ENCODE data around the gene LAD1. TPM values are rescaled to one million over a fixed set of nuclear protein-coding genes. Genes with fewer than 3 reads are reported as not detected.

The LAD1 gene
- total RNA-seq, 1 donor from 2014 or later = not detected

DNA sequence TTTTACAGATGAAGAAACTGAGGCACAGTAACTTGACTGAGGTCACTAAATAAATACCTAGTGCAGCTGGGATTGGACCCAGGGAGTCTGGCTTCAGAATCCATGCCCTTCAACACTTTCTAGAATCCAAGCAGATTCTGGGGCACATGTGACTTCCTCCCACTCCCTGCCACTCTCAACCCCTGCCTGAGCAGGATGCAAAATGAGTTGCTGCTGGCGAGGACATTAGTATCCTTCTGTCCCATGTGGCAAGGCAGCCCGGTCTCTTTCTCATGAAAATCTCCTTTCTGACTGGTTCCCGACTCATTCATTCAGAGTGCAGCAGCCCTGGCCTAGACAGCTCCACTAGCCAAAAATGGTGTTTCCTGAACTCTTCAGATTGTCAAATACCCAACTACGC lies 50.0 kb downstream of the LAD1 start:
- intact Hi-C loops (cut with micrococcal nuclease) = no loop called here

DNA sequence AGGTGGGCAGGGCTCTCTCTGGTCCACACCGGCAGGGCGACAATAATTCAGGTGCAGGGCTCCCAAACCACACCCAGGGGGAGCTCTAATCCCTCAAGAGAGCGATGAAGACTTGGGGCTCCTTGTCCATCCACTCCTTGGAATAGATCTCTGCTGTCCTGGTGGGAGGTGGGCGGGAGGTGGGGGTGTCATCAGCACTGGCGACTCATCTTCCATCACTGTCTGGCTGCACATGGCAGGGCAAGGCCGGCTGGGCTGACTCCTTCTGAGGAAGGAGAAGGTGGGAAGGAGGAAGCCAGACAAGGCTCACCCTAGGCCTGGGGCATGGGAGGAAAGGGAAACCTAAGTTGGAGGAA lies 50.9 kb downstream of the LAD1 start:
- intact Hi-C loops (cut with micrococcal nuclease) = no loop called here

DNA sequence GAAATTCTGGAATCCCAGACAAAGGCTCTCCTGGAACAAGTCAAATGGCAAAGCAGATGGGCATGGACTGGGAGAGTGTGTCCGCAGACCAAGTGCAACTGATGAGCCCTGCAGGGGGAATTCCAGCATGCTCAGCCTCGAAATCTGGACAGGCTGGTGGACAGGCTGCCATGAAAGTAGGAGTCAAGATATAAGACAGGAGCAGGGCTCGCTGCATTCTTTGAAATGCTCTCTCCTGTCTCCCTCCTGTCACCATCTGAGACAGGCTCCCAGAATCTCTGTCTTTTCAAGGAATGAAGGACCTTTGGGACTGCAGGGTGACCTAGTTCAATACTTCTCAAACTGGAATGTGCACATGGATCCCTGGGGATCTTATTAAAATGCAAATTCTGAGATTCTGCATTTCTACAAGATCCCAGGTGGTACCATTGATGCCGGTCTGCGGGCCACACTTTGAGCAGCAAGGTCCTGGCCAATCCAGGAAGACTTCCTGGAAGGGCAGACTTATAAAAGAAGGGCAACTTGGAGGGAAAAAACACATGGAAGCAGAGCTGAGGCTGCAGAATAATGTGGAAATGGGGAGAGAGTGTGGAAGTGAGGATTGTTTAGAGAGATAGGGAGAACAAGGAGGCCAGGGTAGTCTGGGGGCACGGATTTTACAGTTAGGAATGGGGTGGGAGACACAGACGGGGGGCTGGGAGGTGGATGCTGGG lies 51.5 kb downstream of the LAD1 start:
- intact Hi-C loops (cut with micrococcal nuclease) = no loop called here

DNA sequence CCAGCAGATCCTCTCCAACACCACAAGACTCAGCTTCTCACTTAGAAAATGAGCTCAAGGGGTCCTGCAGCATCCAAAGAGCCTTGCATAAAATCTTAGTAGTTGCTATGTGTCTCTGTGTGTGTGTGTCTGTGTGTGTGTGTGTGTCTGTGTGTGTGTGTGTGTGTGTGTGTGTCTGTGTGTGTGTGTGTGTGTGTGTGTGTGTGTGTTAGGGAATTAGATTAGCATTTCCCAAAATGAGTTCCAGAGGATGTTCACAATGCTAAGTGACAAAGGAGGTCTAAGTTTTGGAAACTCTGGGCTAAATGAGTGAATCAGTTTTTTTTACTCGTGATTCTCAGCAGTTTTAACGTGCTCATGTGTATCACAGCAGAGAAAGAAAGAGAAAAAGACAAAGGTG lies 52.1 kb downstream of the LAD1 start:
- intact Hi-C loops (cut with micrococcal nuclease) = loop anchor here (1.0 kb wide), 1 partner anchor 93 kb away; no protein-coding TSS in a partner anchor

DNA sequence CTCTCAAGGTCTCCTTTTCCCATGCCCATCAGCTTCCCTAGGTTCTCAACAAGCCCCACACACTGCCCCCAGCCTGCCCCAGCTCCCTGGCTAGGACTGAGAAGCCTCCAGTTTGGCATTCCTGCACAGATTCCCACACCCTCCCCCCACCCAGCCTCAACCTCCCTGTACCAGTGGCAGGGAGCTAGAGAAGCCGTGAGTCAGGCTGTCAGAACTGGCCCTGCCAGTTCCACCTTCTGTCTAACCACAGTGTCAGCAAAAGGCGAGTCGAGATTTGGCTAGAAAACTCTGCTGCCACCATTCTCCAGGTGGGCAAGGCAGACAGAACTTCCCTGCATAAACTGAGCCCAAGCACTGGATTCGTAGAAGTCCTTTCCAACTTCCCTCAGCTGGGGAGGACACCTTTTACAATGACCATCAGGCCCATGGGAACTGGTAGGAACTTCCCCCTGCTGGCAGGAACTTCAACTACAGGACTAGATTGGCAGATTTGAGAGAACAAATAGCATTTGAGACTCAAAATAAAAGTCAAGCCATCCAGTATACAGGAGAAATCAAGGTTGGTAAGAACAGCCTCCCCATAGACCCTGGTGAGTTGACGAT lies 52.7 kb downstream of the LAD1 start:
- intact Hi-C loops (cut with micrococcal nuclease) = loop anchor here (1.0 kb wide), 1 partner anchor 92 kb away; no protein-coding TSS in a partner anchor

DNA sequence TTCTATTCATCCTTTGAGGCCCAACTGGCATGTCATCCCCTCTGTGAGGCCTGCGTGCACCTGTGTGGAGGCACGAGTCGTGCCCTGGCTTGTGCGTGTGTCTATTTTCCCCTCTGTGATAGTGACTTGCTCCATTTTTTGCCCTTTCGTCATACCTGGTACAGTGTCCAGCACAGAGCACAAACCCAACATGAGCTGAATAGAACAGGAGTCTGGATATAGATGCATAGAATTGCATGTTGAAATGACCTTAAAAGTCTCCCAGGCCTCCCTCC lies 54.1 kb downstream of the LAD1 start:
- intact Hi-C loops (cut with micrococcal nuclease) = no loop called here

DNA sequence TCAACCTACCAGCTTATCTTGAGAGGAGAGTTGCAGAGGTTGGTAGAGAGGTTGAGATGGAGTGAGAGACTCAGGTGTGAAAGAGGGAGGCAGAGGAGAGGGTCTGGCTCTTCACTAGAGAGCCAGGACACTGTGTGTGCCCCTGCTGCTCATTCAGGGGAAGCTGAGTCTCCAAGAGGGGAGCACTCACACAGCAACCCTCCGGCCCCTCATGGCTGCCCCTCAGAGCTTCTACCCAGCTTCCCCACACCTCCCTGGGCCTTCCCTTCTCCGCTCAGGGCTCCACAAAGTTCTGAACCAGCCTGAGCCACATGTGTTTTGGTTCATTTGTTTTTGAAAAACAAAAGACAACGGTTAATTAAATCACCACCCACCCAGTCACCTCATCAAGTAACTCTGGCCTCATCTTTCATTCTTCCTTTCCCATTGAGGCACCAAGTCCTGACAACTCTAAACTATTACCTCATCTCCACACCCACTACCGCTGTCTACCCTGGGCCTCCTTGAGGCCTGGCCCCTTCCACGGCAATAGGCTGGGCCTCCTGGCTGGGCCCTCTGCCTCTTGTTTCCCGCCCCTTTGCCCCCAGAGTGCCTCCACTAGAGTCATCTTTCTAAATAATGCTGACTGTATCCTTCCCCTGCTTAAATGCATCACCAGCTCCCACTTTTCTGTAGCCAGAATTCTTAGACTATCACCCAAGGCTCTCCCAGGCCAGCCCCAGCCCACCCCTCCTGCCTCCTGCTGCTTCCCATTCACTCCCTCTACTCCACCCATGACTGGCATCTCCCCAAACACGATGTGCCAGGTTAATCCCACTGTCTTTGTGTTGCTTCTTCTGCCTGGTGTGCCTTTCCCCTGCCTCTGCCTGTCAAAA lies 54.7 kb downstream of the LAD1 start:
- intact Hi-C loops (cut with micrococcal nuclease) = no loop called here

DNA sequence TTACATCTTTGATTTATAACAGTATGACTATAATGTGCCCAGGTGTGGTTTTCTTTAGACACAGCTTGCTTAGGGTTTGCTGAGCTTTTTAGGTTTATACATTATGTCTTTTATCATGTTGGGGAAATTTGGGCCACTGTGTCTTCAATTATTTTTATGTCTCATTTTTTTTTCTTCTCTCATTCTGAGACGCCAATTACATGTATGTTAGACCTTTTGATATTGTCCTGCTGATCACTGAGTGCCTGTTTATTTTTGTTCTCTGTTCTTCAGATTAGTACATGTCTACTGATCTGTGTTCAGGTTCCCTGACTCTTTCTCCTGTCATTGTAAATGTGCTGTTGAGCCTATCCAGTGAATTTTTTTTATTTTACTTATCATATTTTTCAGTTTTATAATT lies 57.7 kb downstream of the LAD1 start:
- intact Hi-C loops (cut with micrococcal nuclease) = no loop called here

DNA sequence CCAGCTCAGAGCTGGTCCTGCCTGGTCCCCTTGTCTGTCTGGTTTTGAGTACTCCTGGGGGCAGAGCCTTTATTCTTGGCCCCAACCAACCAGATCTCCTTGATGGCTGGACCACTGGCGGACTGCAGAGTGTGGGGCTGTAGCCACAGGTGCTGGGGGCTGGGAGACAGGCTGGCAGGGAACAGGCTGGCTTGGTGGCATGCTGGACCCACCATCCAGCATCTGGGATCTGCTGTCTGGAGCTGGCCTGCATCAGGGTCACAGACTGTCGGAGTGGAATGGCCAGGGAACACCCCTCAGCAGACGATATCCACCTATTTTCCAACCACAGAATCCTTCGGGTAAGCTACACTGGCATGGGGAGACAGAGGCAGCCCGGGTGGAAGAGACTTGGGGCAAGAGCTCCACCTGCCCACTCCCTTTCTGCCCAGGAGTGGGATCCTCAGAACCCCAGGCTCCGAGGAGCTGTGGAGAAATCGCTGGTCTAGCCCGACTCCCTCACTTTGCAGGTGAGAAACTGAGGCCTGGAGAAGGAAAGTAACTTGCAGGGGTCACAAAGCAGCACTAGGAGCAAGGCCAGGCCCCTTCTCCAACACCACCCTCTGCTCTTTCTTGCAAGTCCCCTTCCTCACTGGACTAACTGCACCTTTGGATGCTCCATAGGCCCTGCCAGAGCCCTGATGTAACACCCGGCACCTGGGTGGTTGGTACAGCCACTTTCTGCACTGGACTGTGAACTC lies 62.2 kb downstream of the LAD1 start:
- intact Hi-C loops (cut with micrococcal nuclease) = no loop called here

DNA sequence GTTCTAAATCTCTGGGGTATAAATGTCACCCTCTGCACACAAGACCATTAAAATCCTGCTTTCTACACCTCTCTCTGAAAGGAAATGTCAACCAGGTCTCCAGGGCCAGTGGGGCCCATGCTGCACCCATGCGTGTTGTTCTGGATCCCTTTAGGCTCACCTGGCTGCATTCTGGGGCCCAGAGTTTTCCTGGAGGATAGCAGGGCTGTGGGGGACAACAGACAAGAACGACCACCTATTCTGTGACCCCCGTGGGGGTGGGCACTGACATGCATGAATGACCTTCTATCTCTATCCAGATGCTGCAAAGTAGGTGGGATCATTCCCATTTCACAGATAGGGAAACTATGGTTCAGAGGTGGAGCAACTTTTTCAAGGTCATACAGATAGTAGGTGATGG lies 63.2 kb downstream of the LAD1 start:
- intact Hi-C loops (cut with micrococcal nuclease) = no loop called here

DNA sequence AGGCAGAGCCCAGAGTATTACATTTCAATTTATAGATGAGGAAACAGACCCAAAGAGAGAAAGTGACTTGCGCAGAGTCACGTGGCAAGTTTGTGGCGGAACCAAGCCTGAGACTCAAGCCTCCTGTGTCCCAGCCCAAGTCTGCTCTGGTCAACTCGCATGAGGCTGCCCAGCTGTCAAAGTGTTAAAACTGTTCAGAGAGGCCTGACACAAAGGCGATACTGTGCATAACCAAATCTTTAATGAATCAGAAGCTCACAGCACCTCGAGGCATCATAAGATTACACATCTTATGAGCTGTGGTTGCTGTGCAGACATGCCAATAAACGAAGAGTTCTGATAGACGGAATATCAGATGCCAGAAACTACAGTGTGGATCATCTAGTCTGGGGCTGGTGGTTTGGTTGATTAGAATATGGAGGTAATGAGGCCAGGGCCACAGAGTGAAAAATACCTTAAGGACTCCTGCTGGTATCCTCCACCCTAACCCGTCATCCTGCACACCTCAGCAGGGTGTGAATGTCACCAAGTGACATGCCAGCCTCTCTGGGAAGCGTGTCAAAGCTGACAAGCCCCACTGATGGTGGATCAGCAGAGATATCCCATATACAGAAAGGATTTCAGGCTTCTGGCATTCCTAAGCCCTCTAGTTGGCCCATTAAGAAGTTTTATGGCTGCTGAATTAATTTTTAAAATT lies 63.8 kb downstream of the LAD1 start:
- intact Hi-C loops (cut with micrococcal nuclease) = no loop called here

DNA sequence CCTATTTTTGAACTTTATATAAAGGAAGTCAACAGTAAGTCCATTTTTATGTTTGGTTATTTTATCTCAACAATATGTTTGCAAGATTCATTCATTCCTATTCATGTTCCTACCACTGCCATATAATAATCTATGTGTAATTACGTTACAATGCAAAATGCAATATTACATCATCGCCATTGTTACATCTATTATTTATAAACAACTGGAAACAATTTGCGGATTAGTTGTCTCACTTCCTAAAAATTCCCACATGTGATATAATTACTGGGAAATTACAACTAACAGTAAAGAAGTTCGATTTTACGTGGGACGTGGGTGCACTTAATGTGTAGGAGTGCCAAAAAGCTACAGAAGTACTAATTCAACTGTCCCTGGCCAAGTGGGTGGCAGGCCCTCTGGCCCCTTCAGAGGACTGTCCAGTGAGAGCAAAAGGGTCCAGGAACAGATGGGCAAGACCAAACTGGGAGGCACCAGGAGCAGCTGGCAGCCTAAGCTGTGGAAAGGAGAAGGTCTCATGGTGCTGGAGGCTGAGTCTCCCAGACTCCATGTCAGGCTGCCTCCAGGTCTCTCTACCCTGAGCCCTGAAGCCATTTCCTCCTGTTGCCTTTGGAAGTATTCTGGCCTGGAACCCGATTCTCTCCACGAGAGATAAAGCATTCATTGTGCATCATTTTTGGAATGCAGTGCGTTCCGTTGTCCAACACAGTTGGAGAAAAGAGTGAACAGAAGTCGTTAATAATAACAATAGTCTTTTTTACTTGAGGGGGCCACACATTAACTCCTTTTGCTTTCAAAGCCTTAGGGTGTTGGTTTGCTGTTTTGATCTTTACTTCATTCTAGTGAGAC lies 64.6 kb downstream of the LAD1 start:
- intact Hi-C loops (cut with micrococcal nuclease) = no loop called here

DNA sequence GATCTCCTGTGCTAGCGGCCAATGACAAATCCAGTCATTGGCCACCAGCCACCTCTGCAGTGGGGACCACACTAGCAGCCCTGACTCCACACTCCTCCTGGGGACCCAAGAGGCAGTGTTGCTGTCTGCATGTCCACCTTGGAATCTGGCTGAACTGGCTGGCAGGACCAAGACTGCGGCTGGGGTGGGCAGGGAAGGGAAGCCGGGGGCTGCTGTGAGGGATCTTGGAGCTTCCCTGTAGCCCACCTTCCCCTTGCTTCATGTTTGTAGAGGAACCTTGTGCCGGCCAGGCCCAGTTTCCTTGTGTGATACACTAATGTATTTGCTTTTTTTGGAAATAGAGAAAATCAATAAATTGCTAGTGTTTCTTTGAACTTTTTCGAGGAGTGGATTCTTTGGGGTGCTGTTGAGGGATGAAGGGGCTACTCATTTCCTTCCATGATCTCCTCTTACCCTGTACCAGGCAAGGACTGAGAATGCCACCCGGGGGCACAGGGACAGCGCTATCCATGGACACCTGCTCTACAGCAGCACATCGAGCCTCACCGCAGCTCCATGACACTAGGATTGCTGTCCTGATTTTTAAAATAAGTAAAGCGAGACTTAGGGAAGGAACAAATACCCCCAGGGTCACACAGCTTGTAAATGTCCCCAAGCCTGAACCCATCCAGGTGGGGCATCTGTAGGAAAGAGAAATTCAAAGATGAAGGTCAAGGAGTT lies 66.3 kb downstream of the LAD1 start:
- intact Hi-C loops (cut with micrococcal nuclease) = no loop called here

DNA sequence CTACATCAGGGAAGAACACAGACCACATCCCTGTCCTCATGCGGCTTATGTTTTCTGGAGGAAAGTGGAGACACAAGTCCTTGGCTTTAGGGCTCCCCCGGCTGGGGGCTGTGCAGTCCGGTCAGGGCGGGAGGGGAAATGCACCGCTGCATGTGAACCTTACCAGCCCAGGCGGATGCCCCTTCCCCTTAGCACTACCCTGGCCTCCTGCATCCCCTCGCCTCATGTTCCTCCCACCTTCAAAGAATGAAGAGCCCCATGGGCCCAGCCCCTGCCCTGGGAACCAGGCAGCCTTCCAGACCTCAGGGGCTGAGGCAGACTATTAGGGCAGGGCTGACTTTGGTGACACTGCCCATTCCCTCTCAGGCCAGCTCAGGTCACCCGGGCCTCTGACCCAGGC lies 67.1 kb downstream of the LAD1 start:
- intact Hi-C loops (cut with micrococcal nuclease) = no loop called here

DNA sequence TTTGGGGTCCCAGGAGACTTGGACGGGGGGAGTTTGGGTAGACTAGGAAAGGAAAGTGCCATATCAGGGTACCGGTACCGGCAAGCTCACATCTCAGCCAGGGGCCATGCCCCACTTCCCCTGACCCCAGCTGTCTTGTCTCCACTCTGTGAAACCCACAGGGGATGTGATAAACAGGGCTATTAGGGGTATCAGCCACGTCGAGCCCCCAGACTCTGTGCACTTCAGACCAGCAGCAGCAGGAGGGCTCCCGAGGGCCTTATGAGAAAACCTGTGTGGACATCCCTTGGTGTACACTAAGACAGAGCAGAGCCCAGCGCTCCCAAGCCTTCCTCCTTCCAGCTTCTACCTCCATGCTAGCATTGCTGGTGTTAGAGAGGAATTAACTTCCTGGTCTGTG lies 68.0 kb downstream of the LAD1 start:
- intact Hi-C loops (cut with micrococcal nuclease) = no loop called here

Other genes with a start within 250 kb of the LAD1 start
- 12.5 and 16.1 TPM in 2 replicates for gene TMEM9, start 244.8 kb downstream of the LAD1 start, total RNA-seq
- gene IGFN1, start 208.5 kb downstream of the LAD1 start, total RNA-seq = not detected in 2 replicates
- gene PKP1, start 115.8 kb downstream of the LAD1 start, total RNA-seq = not detected in 2 replicates
- not detected in 2 replicates for gene TNNT2, start 21.6 kb downstream of the LAD1 start, total RNA-seq
- 0.12 TPM in 1 of 2 replicates, not detected in the other for gene TNNI1, start 22.4 kb upstream of the LAD1 start, total RNA-seq
- 28.1 and 29.4 TPM in 2 replicates for gene PHLDA3, start 69.9 kb upstream of the LAD1 start, total RNA-seq
- 77.1 and 77.9 TPM in 2 replicates for gene CSRP1, start 107.8 kb upstream of the LAD1 start, total RNA-seq
- gene NAV1, start 139.8 kb upstream of the LAD1 start, total RNA-seq = 2.2 and 2.3 TPM in 2 replicates